IPS DF 6.9 (cell line): ENCODE measurements around the gene SPACA4.
A peak's percentile ranks its signal among the peaks of the same experiment; 100 is the strongest.

Experiments
- DNase-seq: peaks from one replicate; pipeline ENCODE4 v3.0.0-alpha.2; 2013; ENCODE audit warnings: low read depth, low spot score
- H3K27ac ChIP-seq: one replicate; pipeline ENCODE4 v1.5.1; 2013; ENCODE audit warnings: low read length, control low read depth
- H3K27me3 ChIP-seq: 2 replicates; pipeline ENCODE4 v1.6.1; 2013; ENCODE audit warnings: mild to moderate bottlenecking, low read length; ENCODE audit not compliant: control insufficient read depth, insufficient read depth
- H3K36me3 ChIP-seq: 2 replicates; pipeline ENCODE4 v1.6.1; 2013; ENCODE audit warnings: low read length; ENCODE audit not compliant: control insufficient read depth, insufficient read depth
- H3K4me1 ChIP-seq: 2 replicates; pipeline ENCODE4 v1.6.1; 2013; ENCODE audit warnings: low read length; ENCODE audit not compliant: control insufficient read depth, insufficient read depth
- H3K4me3 ChIP-seq: 2 replicates; pipeline ENCODE4 v1.5.1; 2013; ENCODE audit warnings: mild to moderate bottlenecking, low read length
- H3K9me3 ChIP-seq: 2 replicates; pipeline ENCODE4 v1.6.1; 2013; ENCODE audit warnings: low read length, inconsistent platforms; ENCODE audit not compliant: control insufficient read depth, insufficient read depth
- WGBS: extraction: QIAGEN DNeasy Blood & Tissue Kit; methylation state at CpG from one replicate; pipeline ENCODE4 v1.1.7; 2013; ENCODE audit warnings: mixed read lengths, missing lambda C conversion rate; ENCODE audit not compliant: insufficient read length, insufficient coverage; 5-methylcytosine and 5-hydroxymethylcytosine counted together

SPACA4 gene

GRCh38 chr19:48618916-48619691 lies 12.6 kb downstream of the SPACA4 start, which contains the start of the genes RPL18 and SPHK2:
TSS of gene RPL18 (minus strand) at chr19:48619178. CDS start at chr19:48619143, 35 bp downstream.
TSS of gene SPHK2 (plus strand) at chr19:48619506. CDS start at chr19:48620515, 1,009 bp downstream.
- H3K36me3 ChIP-seq: peaks cover 21% of the 10 kb centered on the region
- H3K4me3 ChIP-seq: peak within 1 kb of the TSS; percentile 97
- peaks cover 3% of the 10 kb centered on the region for H3K4me1 ChIP-seq
- H3K27ac ChIP-seq: no peak within 1 kb of the TSS
- WGBS: no CpG with 5 or more reads among the region's 69 CpGs
- no peaks in the 10 kb centered on the region for H3K9me3 ChIP-seq
- DNase-seq: peak; percentile 98
- H3K27me3 ChIP-seq: no peaks in the 10 kb centered on the region

GRCh38 chr19:48619692-48620585 lies 13.4 kb downstream of the SPACA4 start:
- Histone ChIP-seq H3K36me3 (peaks cover 21% of the 10 kb centered on the region), H3K9me3 (no peaks in the 10 kb centered on the region), H3K4me1 (peaks cover 3% of the 10 kb centered on the region; the same call in 1 of the 2 replicates), H3K27ac (no peak overlapping the region), H3K27me3 (no peaks in the 10 kb centered on the region), H3K4me3 (peak overlapping the region; percentile 31; the same call in 1 of the 2 replicates)
- no CpG with 5 or more reads among the region's 6 CpGs for WGBS
- no peak for DNase-seq

- no peaks in the 10 kb centered on the region for H3K27me3 ChIP-seq
- H3K27ac ChIP-seq: no peak overlapping the region
- no peak for DNase-seq
- peaks cover 1% of the 10 kb centered on the region for H3K4me1 ChIP-seq
- H3K36me3 ChIP-seq: peaks cover 7% of the 10 kb centered on the region; the same call in 1 of the 2 replicates
- no peaks in the 10 kb centered on the region for H3K9me3 ChIP-seq
- H3K4me3 ChIP-seq: no peak overlapping the region; the same call in 1 of the 2 replicates
- no CpG with 5 or more reads among the region's 8 CpGs for WGBS
Observed at GRCh38 chr19:48623556-48624066, 17.1 kb downstream of the SPACA4 start.

- peaks cover 9% of the 10 kb centered on the region; the same call in 1 of the 2 replicates for H3K36me3 ChIP-seq
- H3K9me3 ChIP-seq: no peaks in the 10 kb centered on the region
- no CpG with 5 or more reads among the region's 40 CpGs for WGBS
- H3K27ac ChIP-seq: no peak overlapping the region
- no peaks in the 10 kb centered on the region for H3K27me3 ChIP-seq
- H3K4me3 ChIP-seq: peak overlapping the region; percentile 80; the same call in 1 of the 2 replicates
- DNase-seq: peak; percentile 98
- peaks cover 3% of the 10 kb centered on the region for H3K4me1 ChIP-seq
Observed at GRCh38 chr19:48624067-48624594, 17.6 kb downstream of the SPACA4 start.

GRCh38 chr19:48624791-48625723 lies 18.5 kb downstream of the SPACA4 start:
- DNase-seq: no peak

GRCh38 chr19:48625891-48626327 lies 19.4 kb downstream of the SPACA4 start:
- no peaks in the 10 kb centered on the region for H3K27me3 ChIP-seq
- DNase-seq: no peak
- WGBS: no CpG with 5 or more reads among the region's 30 CpGs
- peaks cover 7% of the 10 kb centered on the region for H3K4me1 ChIP-seq
- H3K9me3 ChIP-seq: no peaks in the 10 kb centered on the region
- H3K27ac ChIP-seq: no peak overlapping the region
- peaks cover 11% of the 10 kb centered on the region; the same call in 1 of the 2 replicates for H3K36me3 ChIP-seq
- H3K4me3 ChIP-seq: no peak overlapping the region

More at GRCh38 chr19:48624791-48625723, 18.5 kb downstream of the SPACA4 start:
- peaks cover 11% of the 10 kb centered on the region; the same call in 1 of the 2 replicates for H3K36me3 ChIP-seq
- no peaks in the 10 kb centered on the region for H3K9me3 ChIP-seq
- no CpG with 5 or more reads among the region's 24 CpGs for WGBS
- H3K27me3 ChIP-seq: no peaks in the 10 kb centered on the region
- peak overlapping the region; percentile 80; the same call in 1 of the 2 replicates for H3K4me3 ChIP-seq
- H3K27ac ChIP-seq: no peak overlapping the region
- H3K4me1 ChIP-seq: peaks cover 7% of the 10 kb centered on the region

- DNase-seq: no peak
- Histone ChIP-seq H3K27me3 (no peaks in the 10 kb centered on the region), H3K4me3 (no peak overlapping the region), H3K4me1 (peaks cover 10% of the 10 kb centered on the region), H3K9me3 (no peaks in the 10 kb centered on the region), H3K36me3 (peaks cover 11% of the 10 kb centered on the region; the same call in 1 of the 2 replicates), H3K27ac (no peak overlapping the region)
- WGBS: no CpG with 5 or more reads among the region's 6 CpGs
Observed at GRCh38 chr19:48627201-48627864, 20.8 kb downstream of the SPACA4 start.

GRCh38 chr19:48627865-48628314 lies 21.3 kb downstream of the SPACA4 start:
- no peak overlapping the region for H3K4me3 ChIP-seq
- no peak overlapping the region for H3K27ac ChIP-seq
- peaks cover 10% of the 10 kb centered on the region for H3K4me1 ChIP-seq
- no CpG with 5 or more reads among the region's 17 CpGs for WGBS
- no peaks in the 10 kb centered on the region for H3K27me3 ChIP-seq
- no peaks in the 10 kb centered on the region for H3K9me3 ChIP-seq
- no peak for DNase-seq
- peaks cover 11% of the 10 kb centered on the region; the same call in 1 of the 2 replicates for H3K36me3 ChIP-seq
